Esophagus (tissue), 2 donors: ENCODE data around the gene DMAC2L. TPM values are rescaled to one million over a fixed set of nuclear protein-coding genes. Genes with fewer than 3 reads are reported as not detected.

Experiments
- H3K27ac ChIP-seq, 2 donors: one replicate each; pipeline ENCODE4 v1.5.1; 2013; ENCODE audit warnings: low read depth in 2 of 2, mild to moderate bottlenecking in 2 of 2, inconsistent platforms in 1 of 2, low read length in 1 of 2, moderate library complexity in 1 of 2
- H3K27me3 ChIP-seq, 2 donors: one replicate each; pipeline ENCODE4 v1.6.1; 2013; ENCODE audit warnings: low read length in 2 of 2, control low read depth in 1 of 2, mild to moderate bottlenecking in 1 of 2; ENCODE audit not compliant: insufficient read depth in 2 of 2, control insufficient read depth in 1 of 2
- H3K36me3 ChIP-seq, 2 donors: one replicate each; pipeline ENCODE4 v1.6.1; 2013; ENCODE audit warnings: low read length in 1 of 2; ENCODE audit not compliant: control insufficient read depth in 2 of 2, insufficient read depth in 2 of 2
- H3K4me1 ChIP-seq, 2 donors: one replicate each; pipeline ENCODE4 v1.6.1; 2013; ENCODE audit warnings: low read length in 1 of 2; ENCODE audit not compliant: control insufficient read depth in 2 of 2, insufficient read depth in 2 of 2
- H3K4me3 ChIP-seq, 2 donors: one replicate each; pipeline ENCODE4 v1.5.1; 2013; ENCODE audit warnings: low read length in 2 of 2, mild to moderate bottlenecking in 2 of 2, low read depth in 1 of 2, moderate library complexity in 1 of 2
- H3K9me3 ChIP-seq, 2 donors: one replicate each; pipeline ENCODE4 v1.6.1; 2013; ENCODE audit warnings: mild to moderate bottlenecking in 2 of 2, low read depth in 1 of 2, low read length in 1 of 2, moderate library complexity in 1 of 2; ENCODE audit not compliant: control insufficient read depth in 2 of 2, insufficient read depth in 1 of 2
- WGBS, 2 donors: extraction: QIAGEN DNeasy Blood & Tissue Kit; methylation state at CpG; one replicate each; pipeline ENCODE4 v1.1.7; 2013; 5-methylcytosine and 5-hydroxymethylcytosine counted together
- polyA plus RNA-seq, 2 donors: library from polyadenylated mRNA; stranded (reverse); fragments of 200-250 nt; gene quantifications; one replicate each; pipeline ENCODE4 v1.2.3, GENCODE V29; 2013
- donor health status: healthy with polysubstance abuse.
- donor health status: Bipolar disorder and iron deficiency.

The DMAC2L gene
- polyA plus RNA-seq, 2 donors: 16.0 to 18.9 TPM

DNA sequence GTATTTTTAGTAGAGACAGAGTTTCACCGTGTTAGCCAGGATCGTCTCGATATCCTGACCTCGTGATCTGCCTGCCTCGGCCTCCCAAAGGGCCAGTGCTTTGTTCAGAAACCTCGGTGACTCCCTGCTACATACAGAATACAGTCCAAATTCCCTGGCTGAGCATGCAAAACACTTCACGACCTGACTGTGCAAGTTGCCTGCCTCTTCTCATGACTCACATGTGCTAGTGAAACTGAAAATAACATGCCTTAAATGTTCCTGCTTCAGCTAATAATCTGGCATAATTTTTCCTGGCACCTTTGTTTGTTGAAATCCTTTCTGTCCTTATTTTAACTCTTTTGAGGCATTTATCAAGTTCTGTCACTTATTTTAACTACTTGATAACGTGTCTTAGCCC, 8.2 kb downstream of the DMAC2L start:
- Histone ChIP-seq H3K36me3 (no peaks in the 10 kb centered on the region), H3K4me3 (peak overlapping the region in 1 of 2 donors; percentile 14), H3K4me1 (no peaks in the 10 kb centered on the region), H3K27ac (peak overlapping the region; percentile 79 to 83), H3K9me3 (no peaks in the 10 kb centered on the region), H3K27me3 (no peaks in the 10 kb centered on the region)
- WGBS, 2 donors: 40 to 49% methylated on average over 8 of the region's 8 CpGs

DNA sequence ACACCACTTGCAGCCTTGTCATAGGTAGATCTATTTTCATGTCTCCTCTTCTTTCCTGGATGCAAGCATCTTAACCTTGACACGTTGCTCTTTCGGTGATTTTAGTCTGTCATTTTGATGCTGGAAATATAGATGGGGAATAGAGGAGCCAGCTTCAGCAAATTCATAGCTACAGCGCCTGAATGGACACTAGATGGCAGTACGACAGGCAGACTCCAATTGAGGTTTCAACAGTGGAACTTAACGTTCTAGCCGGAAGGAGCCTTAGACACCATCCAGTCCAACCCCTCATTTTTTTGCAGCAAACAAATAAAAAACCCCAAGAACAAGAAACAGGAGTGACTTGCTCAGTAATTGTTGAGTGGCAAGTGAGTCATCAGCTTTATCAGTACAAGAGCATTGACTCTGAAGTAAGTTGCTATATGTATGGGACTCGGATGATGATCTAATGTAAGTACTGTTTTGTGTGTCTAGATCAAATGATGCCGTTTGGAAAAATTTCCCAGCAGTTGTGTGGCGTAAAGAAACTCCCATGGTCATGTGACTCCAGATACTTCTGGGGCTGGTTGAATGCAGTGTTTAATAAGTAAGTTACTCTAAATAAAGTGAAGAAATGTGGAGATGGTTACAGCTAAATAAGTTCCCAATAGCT, 9.0 kb downstream of the DMAC2L start:
- Histone ChIP-seq H3K9me3 (no peaks in the 10 kb centered on the region), H3K27me3 (no peaks in the 10 kb centered on the region), H3K4me1 (no peaks in the 10 kb centered on the region), H3K36me3 (no peaks in the 10 kb centered on the region), H3K27ac (peak overlapping the region; percentile 55 to 83), H3K4me3 (peak overlapping the region in 1 of 2 donors; percentile 20)
- 1% methylated on average over 9 of the region's 9 CpGs for WGBS, 2 donors

DNA sequence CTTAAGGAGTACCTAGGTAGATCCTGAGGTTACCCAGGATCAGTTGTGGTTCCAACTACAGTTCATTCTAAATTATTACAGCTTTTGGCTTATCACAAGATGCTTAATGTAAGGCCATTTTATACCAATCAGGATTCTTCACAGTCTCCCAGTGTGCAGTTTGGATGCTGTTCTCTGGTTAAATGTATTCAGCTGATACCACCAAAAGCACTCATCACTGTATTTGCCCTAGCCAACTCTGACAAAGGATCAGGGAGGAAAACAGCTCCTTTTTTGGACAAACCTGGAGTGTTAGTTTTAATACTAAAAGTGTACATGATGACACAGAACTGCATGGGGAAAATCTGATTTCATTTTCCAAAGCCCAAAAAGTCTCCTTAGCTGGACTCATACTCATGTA, 19.5 kb downstream of the DMAC2L start:
- no peaks in the 10 kb centered on the region for H3K9me3 ChIP-seq
- no peaks in the 10 kb centered on the region for H3K27me3 ChIP-seq
- H3K27ac ChIP-seq: no peak overlapping the region
- H3K36me3 ChIP-seq: no peaks in the 10 kb centered on the region
- peaks cover 0 to 2% of the 10 kb centered on the region in 2 donors for H3K4me1 ChIP-seq
- no peak overlapping the region for H3K4me3 ChIP-seq

DNA sequence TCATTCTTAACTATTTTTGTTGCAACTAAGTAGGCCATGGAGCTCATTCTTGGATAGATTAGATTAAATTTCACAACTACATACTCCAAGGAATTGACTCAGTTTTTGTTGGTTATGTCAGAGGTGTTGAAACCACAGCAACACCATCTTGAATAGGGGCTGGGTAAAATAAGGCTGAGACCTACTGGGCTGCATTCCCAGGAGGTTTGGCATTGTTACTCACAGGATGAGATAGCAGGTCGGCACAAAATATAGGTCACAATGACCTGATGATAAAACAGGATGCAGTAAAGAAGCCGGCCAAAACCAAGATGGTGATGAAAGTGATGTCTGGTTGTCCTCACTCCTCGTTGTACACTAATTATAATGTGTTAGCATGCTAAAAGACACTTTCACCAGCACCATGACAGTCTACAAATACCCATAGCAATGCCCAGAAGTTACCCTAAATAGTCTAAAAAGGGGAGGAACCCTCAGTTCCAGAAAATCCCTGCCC, 20.9 kb downstream of the DMAC2L start:
- Histone ChIP-seq H3K9me3 (no peaks in the 10 kb centered on the region), H3K4me3 (no peak overlapping the region), H3K27me3 (no peaks in the 10 kb centered on the region), H3K36me3 (no peaks in the 10 kb centered on the region), H3K27ac (no peak overlapping the region), H3K4me1 (peaks cover 0 to 2% of the 10 kb centered on the region in 2 donors)
- WGBS, 2 donors: 59 to 70% methylated on average over 3 of the region's 3 CpGs

DNA sequence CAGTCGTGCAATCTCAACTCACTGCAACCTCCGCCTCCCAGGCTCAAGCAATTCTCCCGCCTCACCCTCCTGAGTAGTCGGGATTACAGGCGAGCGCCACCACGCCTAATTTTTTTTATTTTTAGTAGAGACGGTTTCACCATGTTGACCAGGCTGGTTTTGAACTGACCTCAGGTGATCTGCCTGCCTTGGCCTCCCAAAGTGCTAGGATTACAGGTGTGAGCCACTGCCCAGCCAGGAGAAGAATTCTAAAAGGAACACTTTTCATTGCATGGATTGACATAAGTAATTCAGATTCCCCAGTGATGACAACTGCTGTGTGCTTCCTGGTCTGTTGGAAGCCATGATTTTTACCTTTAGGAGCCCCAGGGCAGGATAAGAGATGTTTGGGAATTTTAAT, 22.1 kb downstream of the DMAC2L start:
- H3K4me3 ChIP-seq: no peak overlapping the region
- 88 to 94% methylated on average over 8 of the region's 8 CpGs for WGBS, 2 donors
- no peaks in the 10 kb centered on the region for H3K27me3 ChIP-seq
- H3K9me3 ChIP-seq: no peaks in the 10 kb centered on the region
- no peaks in the 10 kb centered on the region for H3K36me3 ChIP-seq
- H3K27ac ChIP-seq: no peak overlapping the region
- peaks cover 0 to 2% of the 10 kb centered on the region in 2 donors for H3K4me1 ChIP-seq

DNA sequence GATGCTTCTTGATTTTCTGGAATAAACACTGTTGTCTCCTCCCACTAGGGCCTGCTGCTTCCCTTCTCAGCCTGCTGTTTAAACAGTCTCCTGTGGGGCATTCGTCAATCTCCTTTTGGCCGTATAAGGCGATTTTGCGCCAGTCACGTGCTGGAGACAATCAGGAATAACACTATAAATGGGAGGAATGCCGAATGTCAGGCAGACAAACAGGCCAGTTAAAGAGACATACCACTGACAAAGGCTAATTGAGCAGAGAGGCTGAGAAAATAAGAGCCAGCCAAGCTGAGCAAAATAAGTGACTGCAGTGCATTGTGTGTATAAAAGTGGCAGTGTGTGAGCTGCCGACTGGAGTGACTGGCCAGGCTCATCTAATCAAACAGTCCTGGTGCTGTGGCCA, 23.3 kb downstream of the DMAC2L start:
- Histone ChIP-seq H3K27ac (peak overlapping the region; percentile 33 to 59), H3K9me3 (no peaks in the 10 kb centered on the region), H3K4me3 (no peak overlapping the region), H3K4me1 (peaks cover 0 to 2% of the 10 kb centered on the region in 2 donors), H3K27me3 (no peaks in the 10 kb centered on the region), H3K36me3 (no peaks in the 10 kb centered on the region)
- 24 to 28% methylated on average over 7 of the region's 7 CpGs for WGBS, 2 donors

DNA sequence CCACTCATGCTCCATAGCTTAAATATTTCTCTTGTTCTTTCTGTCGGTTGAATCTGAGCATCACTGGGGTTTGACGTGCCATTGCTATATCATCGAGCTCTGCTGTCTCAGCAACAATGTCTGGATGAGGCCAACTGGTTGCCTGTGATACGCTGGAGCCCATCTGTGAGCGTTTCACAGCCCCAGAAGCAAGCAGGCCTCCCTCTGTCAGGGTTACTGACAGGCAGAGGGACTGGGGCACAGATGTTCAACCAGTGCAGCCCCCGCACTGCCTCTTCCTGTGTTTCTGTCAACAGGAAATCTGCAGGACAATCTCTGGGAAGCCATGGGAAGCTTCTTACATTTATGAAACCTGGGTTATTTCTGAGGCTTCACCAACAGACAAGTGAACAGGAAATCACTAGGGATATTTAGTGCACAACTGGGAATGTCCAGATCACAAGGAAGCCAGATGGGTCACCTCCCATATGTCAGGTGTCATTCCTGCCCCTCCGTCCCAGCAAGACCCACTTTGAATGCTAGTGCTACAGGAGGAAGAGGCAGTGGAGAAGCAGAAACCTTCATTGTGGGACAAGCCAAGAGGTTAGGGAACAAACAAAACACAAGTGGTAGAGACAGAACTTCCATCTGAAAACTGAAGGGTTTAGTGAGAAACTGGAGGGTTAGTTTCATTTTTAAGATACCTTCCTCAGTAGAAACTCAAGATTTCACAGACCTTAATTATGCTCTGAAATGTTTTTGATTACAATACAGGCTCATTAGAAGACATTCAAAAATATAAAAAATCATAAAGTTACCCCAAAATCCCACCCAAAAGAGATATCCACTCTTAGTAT, 24.1 kb downstream of the DMAC2L start:
- peaks cover 0 to 2% of the 10 kb centered on the region in 2 donors for H3K4me1 ChIP-seq
- H3K27ac ChIP-seq: peak overlapping the region; percentile 5 to 33
- WGBS, 2 donors: 55 to 59% methylated on average over 7 of the region's 7 CpGs
- H3K36me3 ChIP-seq: no peaks in the 10 kb centered on the region
- no peak overlapping the region for H3K4me3 ChIP-seq
- H3K9me3 ChIP-seq: no peaks in the 10 kb centered on the region
- H3K27me3 ChIP-seq: no peaks in the 10 kb centered on the region

DNA sequence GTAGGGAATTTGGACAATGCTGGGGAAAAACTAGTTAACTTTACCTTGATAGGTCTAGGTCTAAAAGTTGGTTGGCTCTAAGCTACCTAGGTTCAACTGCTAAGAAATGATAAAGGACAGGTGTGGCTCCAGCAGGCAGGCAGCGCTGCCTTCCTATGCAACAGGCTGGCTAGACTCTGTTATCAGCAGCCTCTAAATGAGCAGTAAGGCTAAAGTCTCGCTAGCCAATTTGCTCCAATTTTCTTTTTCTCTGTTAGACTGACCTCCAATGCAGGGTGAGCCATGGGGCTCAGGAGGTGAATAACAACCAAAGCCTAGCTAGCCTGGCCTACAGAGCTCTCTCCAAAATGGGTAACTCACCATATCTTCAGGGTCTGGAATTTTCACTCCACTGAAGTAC, 26.5 kb downstream of the DMAC2L start:
- Histone ChIP-seq H3K27me3 (no peaks in the 10 kb centered on the region), H3K4me3 (no peak overlapping the region), H3K9me3 (no peaks in the 10 kb centered on the region), H3K36me3 (no peaks in the 10 kb centered on the region), H3K4me1 (peaks cover 0 to 2% of the 10 kb centered on the region in 2 donors), H3K27ac (no peak overlapping the region)
- WGBS, 2 donors: 85 to 98% methylated on average over 2 of the region's 2 CpGs

DNA sequence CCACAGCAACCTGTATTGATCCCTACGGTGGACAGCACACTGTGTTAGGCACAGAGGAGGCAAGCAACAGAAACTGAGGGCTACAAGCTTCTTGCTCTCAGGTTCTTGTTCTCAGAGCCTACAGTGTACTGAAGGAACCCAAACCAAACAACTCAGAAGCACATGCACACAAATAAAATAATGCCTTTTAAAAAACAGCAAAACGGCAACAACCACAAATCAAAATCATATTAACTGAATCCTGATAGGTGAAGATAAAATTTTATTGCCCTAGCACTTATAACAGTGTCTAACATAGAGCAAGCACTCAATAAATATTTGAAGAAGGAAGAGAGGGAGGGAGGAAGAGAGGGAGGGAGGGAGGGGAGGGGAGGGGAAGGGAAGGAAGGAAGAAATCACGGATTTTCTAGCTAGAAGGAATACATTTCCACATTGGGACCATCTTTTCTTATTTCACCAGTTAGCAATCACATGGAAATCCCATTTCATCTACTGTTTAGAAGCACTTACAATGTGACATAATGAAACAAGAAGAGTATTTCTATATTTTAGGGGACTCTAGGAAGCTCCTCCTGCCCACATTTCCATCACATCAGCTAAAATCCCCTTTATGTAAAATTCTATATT, 27.2 kb downstream of the DMAC2L start:
- no peak overlapping the region for H3K27ac ChIP-seq
- H3K4me1 ChIP-seq: peaks cover 0 to 4% of the 10 kb centered on the region in 2 donors
- H3K36me3 ChIP-seq: no peaks in the 10 kb centered on the region
- WGBS, 2 donors: 56 to 75% methylated on average over 3 of the region's 3 CpGs
- no peak overlapping the region for H3K4me3 ChIP-seq
- no peaks in the 10 kb centered on the region for H3K9me3 ChIP-seq
- no peaks in the 10 kb centered on the region for H3K27me3 ChIP-seq
